SK-N-SH (cell line): ENCODE measurements around the gene TMEM62. TPM values are rescaled to one million over a fixed set of nuclear protein-coding genes. Genes with fewer than 3 reads are reported as not detected.

Source experiments
- CTCF ChIA-PET: fragments of 300-600, 350-600 bp; formaldehyde crosslinking; extraction: SDS; loops from one replicate; lab custom pipeline; 2021; lab: Yijun Ruan, JAX
- POLR2A ChIA-PET: fragments of 350-600 bp; sonication (Branson Sonifier 250); formaldehyde crosslinking; extraction: SDS; loops from one replicate; lab custom pipeline; 2020; ENCODE audit warnings: antibody characterized with exemption, inconsistent platforms; lab: Yijun Ruan, JAX
- DNase-seq: peaks from one replicate; pipeline ENCODE4 v3.0.0; 2012
- H2AFZ ChIP-seq: fragments of 200-600 bp; sonication (generic); 2 replicates; pipeline ENCODE4 v1.8.1; 2016; ENCODE audit warnings: antibody characterized with exemption, mild to moderate bottlenecking, low read depth
- H3F3A ChIP-seq: fragments of 200-600 bp; sonication (generic); replicated peaks from 2 replicates; pipeline ENCODE3; 2016; ENCODE audit warnings: antibody characterized with exemption, mild to moderate bottlenecking; ENCODE audit not compliant: insufficient read depth
- H3K27ac ChIP-seq, 2 experiments: fragments of 200-500 bp in 1 of 2; fragments of 200-600 bp in 1 of 2; sonication (Bioruptor generic) in 1 of 2; sonication (generic), shearing (Covaris generic) in 1 of 2; 2 replicates each; pipeline versions ENCODE4 v1.5.1 to v1.6.1; 2014 to 2016; ENCODE audit warnings: low read depth in 2 of 2, inconsistent platforms in 1 of 2, low read length in 1 of 2, mild to moderate bottlenecking in 1 of 2, mixed read lengths in 1 of 2
- H3K27me3 ChIP-seq: fragments of 200-600 bp; sonication (generic), shearing (Covaris generic); 2 replicates; pipeline ENCODE4 v1.6.1; 2016; ENCODE audit warnings: mixed run types; ENCODE audit not compliant: insufficient read depth
- H3K36me3 ChIP-seq, 2 experiments: fragments of 200-500 bp in 1 of 2; fragments of 200-600 bp in 1 of 2; sonication (Bioruptor generic) in 1 of 2; sonication (generic) in 1 of 2; replicated peaks in 1 of 2; 2 replicates each; pipeline versions ENCODE3 to v1.5.1; 2014 to 2016; ENCODE audit warnings: low read length in 1 of 2, mild to moderate bottlenecking in 1 of 2; ENCODE audit not compliant: insufficient read depth in 2 of 2, control insufficient read depth in 1 of 2
- H3K4me1 ChIP-seq, 2 experiments: fragments of 200-500 bp in 1 of 2; fragments of 200-600 bp in 1 of 2; sonication (Bioruptor generic) in 1 of 2; sonication (generic), shearing (Covaris generic) in 1 of 2; 2 replicates each; pipeline versions ENCODE4 v1.5.1 to v1.6.1; 2014 to 2016; ENCODE audit warnings: low read depth in 1 of 2, low read length in 1 of 2, mixed run types in 1 of 2; ENCODE audit not compliant: insufficient read depth in 2 of 2, control insufficient read depth in 1 of 2
- H3K4me2 ChIP-seq: fragments of 200-600 bp; sonication (generic), shearing (Covaris generic); 2 replicates; pipeline ENCODE4 v1.6.1; 2017; ENCODE audit warnings: mixed run types
- H3K4me3 ChIP-seq, 2 experiments: fragments of 200-500 bp in 1 of 2; fragments of 200-600 bp in 1 of 2; sonication (Bioruptor generic) in 1 of 2; sonication (generic), shearing (Covaris generic) in 1 of 2; 2 replicates each; pipeline versions ENCODE4 v1.5.1 to v1.8.1; 2014 to 2016; ENCODE audit warnings: low read depth in 2 of 2, inconsistent platforms in 1 of 2, low read length in 1 of 2, mild to moderate bottlenecking in 1 of 2, mixed read lengths in 1 of 2, moderate library complexity in 1 of 2
- H3K79me2 ChIP-seq: fragments of 200-600 bp; sonication (generic); 2 replicates; pipeline ENCODE4 v1.8.1; 2017; ENCODE audit warnings: mild to moderate bottlenecking; ENCODE audit not compliant: insufficient read depth
- H3K9ac ChIP-seq: fragments of 200-600 bp; sonication (generic); 2 replicates; pipeline ENCODE4 v1.6.1; 2017; ENCODE audit warnings: mixed run types
- H3K9me2 ChIP-seq: fragments of 200-600 bp; sonication (generic); 2 replicates; pipeline ENCODE4 v1.6.1; 2017; ENCODE audit warnings: mixed run types
- H3K9me3 ChIP-seq: fragments of 200-600 bp; sonication (generic); 2 replicates; pipeline ENCODE4 v1.6.1; 2017; ENCODE audit warnings: mixed run types, mild to moderate bottlenecking, moderate library complexity
- H4K20me1 ChIP-seq: fragments of 200-600 bp; sonication (generic); 2 replicates; pipeline ENCODE4 v1.6.1; 2017; ENCODE audit warnings: mild to moderate bottlenecking, mixed run types; ENCODE audit not compliant: insufficient read depth
- CTCF ChIP-seq: fragments of 200-600 bp; sonication (generic); IDR thresholded peaks from 2 replicates; pipeline ENCODE4 v1.6.1; 2017; ENCODE audit warnings: antibody characterized with exemption, mild to moderate bottlenecking, moderate library complexity
- EP300 ChIP-seq, 2 experiments: IDR thresholded peaks; 2 replicates each; pipeline versions ENCODE4 v1.4.0 to v1.6.1; 2012; ENCODE audit warnings: borderline replicate concordance in 1 of 2, low read depth in 1 of 2, low read length in 1 of 2
- EZH2phosphoT487 ChIP-seq: fragments of 200-600 bp; sonication (generic); IDR thresholded peaks from 2 replicates; pipeline ENCODE4 v1.6.1; 2017; ENCODE audit warnings: low read depth, mixed run types, mild to moderate bottlenecking, antibody characterized with exemption, moderate library complexity, borderline replicate concordance
- FOSL2 ChIP-seq: IDR thresholded peaks from 2 replicates; pipeline ENCODE4 v1.4.0; 2012; ENCODE audit warnings: low read depth, mild to moderate bottlenecking, moderate library complexity, borderline replicate concordance
- FOXM1 ChIP-seq: IDR thresholded peaks from 2 replicates; pipeline ENCODE4 v1.4.0; 2012; ENCODE audit warnings: low read depth, mild to moderate bottlenecking
- GABPA ChIP-seq: IDR thresholded peaks from 2 replicates; pipeline ENCODE4 v1.4.0; 2012; ENCODE audit warnings: low read depth, mild to moderate bottlenecking
- GATA2 ChIP-seq: sonication (generic); formaldehyde crosslinking; IDR thresholded peaks from 2 replicates; pipeline ENCODE4 v1.5.0; 2020; ENCODE audit warnings: mild to moderate bottlenecking, missing genetic modification reagents
- MAX ChIP-seq: IDR thresholded peaks from 2 replicates; pipeline ENCODE4 v1.4.0; 2012; ENCODE audit warnings: low read depth
- MEF2A ChIP-seq: IDR thresholded peaks from 2 replicates; pipeline ENCODE4 v1.4.0; 2012; ENCODE audit warnings: low read depth, borderline replicate concordance
- NFIC ChIP-seq: IDR thresholded peaks from 2 replicates; pipeline ENCODE4 v1.4.0; 2012; ENCODE audit warnings: borderline replicate concordance
- PBX3 ChIP-seq: IDR thresholded peaks from 2 replicates; pipeline ENCODE4; 2012
- POLR2AphosphoS5 ChIP-seq: IDR thresholded peaks from 2 replicates; pipeline ENCODE4 v1.6.1; 2012; ENCODE audit warnings: low read depth, low read length
- RCOR1 ChIP-seq: fragments of 150-350 bp; IDR thresholded peaks from 2 replicates; pipeline ENCODE4 v1.6.1; 2017; ENCODE audit warnings: antibody characterized with exemption, low read length
- SMC3 ChIP-seq: IDR thresholded peaks from 2 replicates; pipeline ENCODE4 v1.6.1; 2012; ENCODE audit warnings: low read depth, low read length, improper control_type of control experiment
- TAF1 ChIP-seq: IDR thresholded peaks from 2 replicates; pipeline ENCODE4 v1.6.1; 2012; ENCODE audit warnings: low read depth, mild to moderate bottlenecking, low read length, moderate library complexity, borderline replicate concordance
- TCF12 ChIP-seq: IDR thresholded peaks from 2 replicates; pipeline ENCODE4 v1.4.0; 2012
- TEAD4 ChIP-seq: IDR thresholded peaks from 2 replicates; pipeline ENCODE4 v1.4.0; 2012; ENCODE audit warnings: mild to moderate bottlenecking, borderline replicate concordance; ENCODE audit not compliant: insufficient read depth
- USF1 ChIP-seq: IDR thresholded peaks from 2 replicates; pipeline ENCODE4 v1.4.0; 2012; ENCODE audit warnings: low read depth, borderline replicate concordance
- YY1 ChIP-seq: IDR thresholded peaks from 2 replicates; pipeline ENCODE4 v1.4.0; 2012; ENCODE audit warnings: low read depth, mild to moderate bottlenecking
- WGBS: methylation state at CpG from one replicate; pipeline ENCODE4 v1.1.6; 2017; ENCODE audit warnings: low lambda C conversion rate; 5-methylcytosine and 5-hydroxymethylcytosine counted together
- polyA plus RNA-seq, 3 experiments: library from polyadenylated mRNA; depleted of rRNA; stranded (reverse); fragments of >200 nt; gene quantifications; 2 replicates each; pipeline ENCODE4 v1.2.3, GENCODE V29; 2012

Gene TMEM62
- polyA plus RNA-seq, 1 of the 3 experiments (the other 2 are of a cell fraction) = 3.3 TPM

GRCh38 chr15:43091859-43092258, 41.5 kb upstream of the TMEM62 start (continued):
- TF ChIP-seq FOXM1 = no peak

- WGBS = 100% methylated on average over 1 of the region's 1 CpG
- ChIA-PET CTCF (interaction anchor here (1.0 kb wide), 1 partner anchor 192 kb away, joined by 3 read pairs; no protein-coding TSS in a partner anchor), POLR2A (no interaction called here)
- Histone ChIP-seq H3K36me3 (peaks cover 3 to 20% of the 10 kb centered on the region in 2 experiments), H3F3A (no peaks in the 10 kb centered on the region), H2AFZ (no peak overlapping the region), H3K9me3 (no peaks in the 10 kb centered on the region), H3K27me3 (no peaks in the 10 kb centered on the region), H3K9me2 (no peaks in the 10 kb centered on the region), H3K27ac (0 out of 4 replicates have a peak overlapping the region, but pooled peaks of 1 of the 2 experiments have one; percentile 28), H4K20me1 (peaks cover 5% of the 10 kb centered on the region; the same call in 1 of the 2 replicates), H3K79me2 (peaks cover 77% of the 10 kb centered on the region)
- no peak for DNase-seq
- TF ChIP-seq USF1 = no peak
- no peak for TF ChIP-seq GATA2 (CRISPR knock-in tag)
- TF ChIP-seq CTCF = no peak
- TF ChIP-seq EP300 (IDR thresholded peaks at IDR 0.05; ENCODE audit: borderline replicate concordance in 1 of 2, low read depth in 1 of 2, low read length in 1 of 2) = no peak
- no peak for TF ChIP-seq TEAD4
- no peak for TF ChIP-seq SMC3
- TF ChIP-seq MEF2A = no peak
- no peak for TF ChIP-seq NFIC
- no peak for TF ChIP-seq YY1
- TF ChIP-seq RCOR1 = no peak
- TF ChIP-seq FOSL2 = no peak
- no peak for TF ChIP-seq TCF12
- TF ChIP-seq TAF1 = no peak
- TF ChIP-seq PBX3 = no peak
- no peak for TF ChIP-seq GABPA
- TF ChIP-seq MAX = no peak
- no peak for TF ChIP-seq FOXM1
- TF ChIP-seq EZH2phosphoT487 = no peak
- no peak for TF ChIP-seq POLR2AphosphoS5
- TF ChIP-seq, all 33 proteins: peak for 0
- Histone ChIP-seq H3K9ac (no peak overlapping the region), H3K4me2 (no peak overlapping the region), H3K4me1 (no peaks in the 10 kb centered on the region; a peak in 1 of 4 replicates), H3K4me3 (no peak overlapping the region)
Measured at GRCh38 chr15:43093026-43093425, 40.4 kb upstream of the TMEM62 start.
